ENCODE data around the gene PNRC1. TPM values are rescaled to one million over a fixed set of nuclear protein-coding genes. Genes with fewer than 3 reads are reported as not detected.
"Not testable (repeated sequence)": the region's sequence is repeated elsewhere in the genome, so short reads cannot be mapped to it uniquely, and the experiment has no call there.

The PNRC1 gene
- 100 to 1,000 TPM; 217 to 297 TPM for total RNA-seq

DNA sequence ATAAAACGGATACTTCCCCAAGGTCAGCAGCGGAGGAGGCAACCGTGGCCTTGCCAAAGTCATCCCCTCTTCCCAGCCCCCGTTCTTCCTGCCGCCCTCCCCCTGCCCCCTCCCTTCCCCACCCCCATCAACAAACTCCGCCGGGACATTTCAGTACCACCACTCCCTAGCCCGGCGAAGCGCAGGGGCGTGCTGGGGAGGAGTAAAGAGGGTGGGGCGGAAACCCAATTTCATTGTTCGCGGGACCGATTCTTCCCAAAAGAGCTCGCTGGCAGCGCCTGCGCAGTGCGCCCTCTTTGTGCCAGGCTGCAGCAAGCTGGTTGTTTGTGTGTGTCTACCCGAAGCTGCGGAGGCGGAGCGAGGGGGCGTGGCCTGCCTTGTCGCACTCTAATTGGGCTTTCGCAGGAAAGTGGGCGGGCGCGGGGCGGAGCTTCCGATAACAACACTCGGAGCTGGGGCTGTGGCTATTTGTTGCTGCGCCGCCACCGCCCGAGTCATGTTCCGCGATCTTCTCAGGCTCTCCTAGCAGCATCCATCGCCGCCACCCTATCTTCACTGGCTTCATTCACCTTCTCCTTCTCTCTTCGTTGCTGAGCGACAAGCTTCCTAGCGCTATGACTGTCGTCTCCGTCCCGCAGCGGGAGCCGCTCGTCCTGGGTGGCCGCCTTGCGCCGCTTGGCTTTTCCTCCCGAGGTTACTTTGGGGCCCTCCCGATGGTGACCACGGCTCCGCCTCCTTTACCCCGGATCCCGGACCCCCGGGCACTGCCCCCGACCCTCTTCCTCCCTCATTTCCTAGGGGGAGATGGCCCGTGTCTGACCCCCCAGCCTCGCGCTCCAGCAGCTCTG is at the start of gene PNRC1:
PNRC1 (plus strand) TSS at position 471 of the 848 bp plus-strand sequence; CDS start at position 615, 144 bp downstream.
- H3K36me3 ChIP-seq: peaks cover 11% of the 10 kb centered on the region
- peak; percentile 83 for ATAC-seq (ENCODE audit: insufficient number of reproducible peaks, low FRiP score, low read depth)

DNA sequence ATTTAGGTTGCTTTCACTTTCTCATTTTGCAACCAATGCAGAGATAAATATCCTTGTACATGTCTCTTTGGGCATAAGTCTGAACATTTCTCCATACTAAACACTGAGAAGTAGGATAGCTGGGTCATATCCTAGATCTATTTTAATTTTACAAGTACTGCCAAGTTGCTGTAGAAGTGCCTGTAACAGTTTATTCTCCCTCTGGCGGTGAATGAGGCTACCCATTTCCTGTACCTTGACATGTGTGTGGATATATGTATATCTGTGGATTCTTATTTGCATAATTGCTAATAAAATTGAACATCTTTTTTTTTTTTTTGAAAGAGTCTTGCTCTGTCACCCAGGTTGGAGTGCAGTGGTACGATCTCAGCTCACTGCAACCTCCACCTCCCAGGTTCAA is 48.0 kb upstream of the PNRC1 start:
- no peaks in the 10 kb centered on the region for H3K27me3 ChIP-seq (replicated peaks; ENCODE audit: insufficient read depth)
- ATAC-seq (ENCODE audit: insufficient number of reproducible peaks, low FRiP score, low read depth): no peak
- peaks cover 17 to 44% of the 10 kb centered on the region in 2 donors for H3K4me1 ChIP-seq (ENCODE audit: control insufficient read depth in 1 of 2, low read depth in 2 of 2)

More for the DNA sequence above, at the start of gene PNRC1:
- no peak for TF ChIP-seq CTCF (IDR thresholded peaks at IDR 0.05)
- peak within 1 kb of the TSS; percentile 100 for H3K27ac ChIP-seq
- no peaks in the 10 kb centered on the region for H3K27me3 ChIP-seq (replicated peaks; ENCODE audit: insufficient read depth)
- peaks cover 21 to 22% of the 10 kb centered on the region in 2 donors for H3K4me1 ChIP-seq (ENCODE audit: control insufficient read depth in 1 of 2, low read depth in 2 of 2)
- peak within 1 kb of the TSS; percentile 100 for H3K4me3 ChIP-seq
- no peaks in the 10 kb centered on the region for H3K9me3 ChIP-seq
- DNase-seq (ENCODE audit: low spot score): peak; percentile 100

DNA sequence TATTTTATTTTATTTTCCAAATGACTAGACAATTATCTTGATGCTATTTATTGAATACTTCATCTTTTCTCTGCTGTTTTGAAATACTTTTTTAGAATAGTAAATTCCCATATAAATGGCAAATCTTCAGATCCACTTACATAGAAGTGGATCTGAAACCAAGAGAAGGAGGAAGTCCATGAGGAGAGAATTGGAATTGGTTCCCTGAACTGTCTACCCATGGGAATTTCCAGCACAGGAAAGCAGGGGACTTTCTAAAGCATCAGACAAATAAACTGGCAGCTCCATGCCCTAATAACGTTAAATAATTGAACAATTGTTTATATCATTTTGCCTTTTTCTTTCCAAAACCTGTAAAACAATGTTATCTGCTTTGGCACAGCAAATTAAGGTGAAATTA is 47.1 kb upstream of the PNRC1 start:
- ATAC-seq (ENCODE audit: insufficient number of reproducible peaks, low FRiP score, low read depth): no peak
- Histone ChIP-seq H3K4me1 (ENCODE audit: control insufficient read depth in 1 of 2, low read depth in 2 of 2) (peaks cover 17 to 41% of the 10 kb centered on the region in 2 donors), H3K27me3 (replicated peaks; ENCODE audit: insufficient read depth) (no peaks in the 10 kb centered on the region), H3K9me3 (peaks cover 3% of the 10 kb centered on the region), H3K4me3 (no peak overlapping the region), H3K27ac (no peak overlapping the region), H3K36me3 (no peaks in the 10 kb centered on the region)
- no peak for TF ChIP-seq CTCF (IDR thresholded peaks at IDR 0.05)
- DNase-seq (ENCODE audit: low spot score): no peak

More for the DNA sequence above, 48.0 kb upstream of the PNRC1 start:
- Histone ChIP-seq H3K27ac (no peak overlapping the region), H3K4me3 (no peak overlapping the region), H3K9me3 (no peaks in the 10 kb centered on the region), H3K36me3 (no peaks in the 10 kb centered on the region)
- no peak for DNase-seq (ENCODE audit: low spot score)
- TF ChIP-seq CTCF (IDR thresholded peaks at IDR 0.05): peak; percentile 26

DNA sequence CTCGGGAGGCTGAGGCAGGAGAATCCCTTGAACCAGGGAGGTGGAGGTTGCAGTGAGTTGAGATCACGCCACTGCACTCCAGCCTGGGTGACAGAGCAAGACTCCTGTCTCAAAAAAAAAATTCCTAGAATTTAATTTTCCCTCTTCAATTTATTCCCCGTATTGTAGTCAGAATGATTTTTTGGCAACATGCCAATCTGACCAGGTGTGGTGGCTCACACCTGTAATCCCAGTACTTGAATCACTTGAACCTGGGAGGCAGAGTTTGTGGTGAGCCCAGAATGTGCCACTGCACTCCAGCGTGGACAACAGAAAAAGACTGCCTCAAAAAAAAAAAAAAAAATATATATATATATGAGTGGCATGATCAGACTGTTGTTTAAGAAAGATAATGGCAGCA is 46.4 kb upstream of the PNRC1 start:
- Histone ChIP-seq H3K27ac (peak overlapping the region in 1 of 2 donors; percentile 89), H3K4me1 (ENCODE audit: control insufficient read depth in 1 of 2, low read depth in 2 of 2) (peaks cover 17 to 41% of the 10 kb centered on the region in 2 donors)
- H3K4me3 ChIP-seq; H3K36me3 ChIP-seq; H3K9me3 ChIP-seq; H3K27me3 ChIP-seq (replicated peaks; ENCODE audit: insufficient read depth); DNase-seq (ENCODE audit: low spot score); ATAC-seq (ENCODE audit: insufficient number of reproducible peaks, low FRiP score, low read depth): not testable (repeated sequence)

DNA sequence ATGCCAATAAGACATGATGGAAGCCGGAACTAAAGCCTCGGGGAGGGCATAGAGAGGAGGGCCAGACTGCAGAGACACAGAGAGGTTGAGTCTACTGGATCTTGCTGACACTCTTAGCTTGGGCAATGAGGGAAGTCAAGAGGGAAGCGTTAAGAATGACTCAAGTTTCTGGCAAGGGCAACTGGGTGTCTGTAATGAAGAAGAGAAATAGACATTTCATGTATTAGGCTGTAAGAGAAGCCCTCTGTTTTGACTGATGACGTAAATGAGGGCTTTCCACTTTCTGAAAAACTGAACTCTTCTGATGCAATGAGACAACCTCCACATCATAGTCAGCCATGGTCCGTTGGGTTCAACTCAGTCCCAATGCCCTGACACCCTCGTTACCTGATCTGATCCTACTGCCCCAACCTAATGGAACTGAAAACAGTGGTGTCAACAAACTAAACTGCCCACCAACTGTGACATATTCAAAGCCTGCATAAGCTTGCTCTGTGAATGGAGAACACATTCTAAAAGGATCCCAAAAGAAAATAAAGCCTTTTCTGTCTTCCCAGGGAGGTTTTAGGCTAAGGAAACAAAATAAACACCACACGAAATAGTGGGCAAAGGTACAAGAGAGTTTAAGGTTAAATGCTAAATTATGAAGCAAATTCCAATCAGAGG is 45.8 kb upstream of the PNRC1 start:
- peak overlapping the region; percentile 53 for H3K4me3 ChIP-seq
- H3K27me3 ChIP-seq (replicated peaks; ENCODE audit: insufficient read depth): no peaks in the 10 kb centered on the region
- peaks cover 17 to 41% of the 10 kb centered on the region in 2 donors for H3K4me1 ChIP-seq (ENCODE audit: control insufficient read depth in 1 of 2, low read depth in 2 of 2)
- H3K27ac ChIP-seq: peak overlapping the region; percentile 89 to 90
- H3K9me3 ChIP-seq: peaks cover 3% of the 10 kb centered on the region
- DNase-seq (ENCODE audit: low spot score) (peak; percentile 16), ATAC-seq (ENCODE audit: insufficient number of reproducible peaks, low FRiP score, low read depth) (no peak)
- TF ChIP-seq CTCF (IDR thresholded peaks at IDR 0.05): no peak
- H3K36me3 ChIP-seq: no peaks in the 10 kb centered on the region

Measured in thoracic aorta (tissue), 2 donors.